Kidney (tissue), 14 donors: ENCODE measurements around the gene PTGES. TPM values are rescaled to one million over a fixed set of nuclear protein-coding genes. Genes with fewer than 3 reads are reported as not detected.

Source experiments
- DNase-seq, 5 donors: peaks; one replicate each; pipeline ENCODE4 v3.0.0-alpha.2; 2013 to 2020
- FAIRE-seq: peaks from 2 replicates; lab custom pipeline; 2012; peaks lifted over from hg19 to GRCh38; lab: Jason Lieb, UNC
- H3K27ac ChIP-seq, 2 donors: one replicate each; pipeline ENCODE4 v1.7.0; 2013; ENCODE audit warnings: low read depth in 2 of 2, low read length in 2 of 2, inconsistent platforms in 1 of 2
- H3K27me3 ChIP-seq: one replicate; pipeline ENCODE4 v1.7.1; 2013; ENCODE audit warnings: low read length, inconsistent platforms; ENCODE audit not compliant: control insufficient read depth, insufficient read depth
- H3K36me3 ChIP-seq, 3 donors: one replicate each; pipeline versions ENCODE4 v1.7.0 to v1.7.1; 2013; ENCODE audit warnings: low read length in 3 of 3, control low read depth in 1 of 3, inconsistent platforms in 1 of 3; ENCODE audit not compliant: insufficient read depth in 3 of 3, control insufficient read depth in 2 of 3
- H3K4me1 ChIP-seq, 3 donors: one replicate each; pipeline versions ENCODE4 v1.7.0 to v1.7.1; 2013; ENCODE audit warnings: low read length in 3 of 3, inconsistent platforms in 1 of 3, low read depth in 1 of 3; ENCODE audit not compliant: control insufficient read depth in 2 of 3, insufficient read depth in 2 of 3
- H3K4me3 ChIP-seq, 3 donors: one replicate each; pipeline versions ENCODE4 v1.7.0 to v1.8.1; 2013; ENCODE audit warnings: low read length in 3 of 3, control low read depth in 1 of 3, inconsistent platforms in 1 of 3
- H3K9ac ChIP-seq, 3 donors: one replicate each; pipeline versions ENCODE4 v1.7.0 to v1.7.1; 2013; ENCODE audit warnings: low read length in 3 of 3, control low read depth in 1 of 3, inconsistent platforms in 1 of 3
- H3K9me3 ChIP-seq, 3 donors: one replicate each; pipeline versions ENCODE4 v1.7.0 to v1.7.1; 2013; ENCODE audit warnings: low read length in 3 of 3, control low read depth in 1 of 3, inconsistent platforms in 1 of 3; ENCODE audit not compliant: control insufficient read depth in 2 of 3, insufficient read depth in 1 of 3
- CTCF ChIP-seq: IDR thresholded peaks from 3 replicates; pipeline ENCODE4 v1.5.1; 2012; ENCODE audit warnings: mild to moderate bottlenecking, moderate library complexity, borderline replicate concordance; ENCODE audit not compliant: insufficient read depth; ENCODE audit errors: extremely low read depth
- intact Hi-C: fragments of 100-400 bp; cut with DNase I; formaldehyde crosslinking; loops from one replicate; pipeline ENCODE4 v1.11.1; 2022
- polyA plus RNA-seq: library from polyadenylated mRNA; stranded (reverse); fragments of 350-450 nt; fragmentation: Illumina TruSeq; extraction: RNeasy Lipid Tissue Mini Kit (QIAGEN cat#74804); gene quantifications from one replicate; pipeline ENCODE4 v1.2.3, GENCODE V29; 2014; ENCODE audit warnings: low read depth, low replicate concordance; ENCODE audit not compliant: insufficient read depth
- total RNA-seq: library from RNA; stranded (reverse); fragmentation: NEBNext Ultra II Directional; extraction: Animal tissue kit (Norgen Biotek cat#: 25700); gene quantifications from one replicate; pipeline ENCODE4 v1.2.1, GENCODE V29; 2021
- donor health status: control.
- donor health status: control.
- donor health status: control.
- donor health status: control.
- donor health status: control.
- donor health status: DM: yes; HTN: yes; CAD: no.
- donor health status: Normal renal cell carcinoma (clear cell type).

PTGES gene
- total and polyA plus RNA-seq, 2 donors from 2014 or later, result 8.1 to 8.9 TPM

GRCh38 chr9:129731477-129732085 is 21.3 kb downstream of the PTGES start:
- intact Hi-C loops, result no loop called here
- Histone ChIP-seq H3K9me3 (no peaks in the 10 kb centered on the region), H3K4me3 (no peak overlapping the region), H3K9ac (no peak overlapping the region), H3K36me3 (no peaks in the 10 kb centered on the region), H3K27ac (no peak overlapping the region), H3K4me1 (no peaks in the 10 kb centered on the region), H3K27me3 (no peaks in the 10 kb centered on the region)
- TF ChIP-seq CTCF, result no peak
- no peak for DNase-seq
- FAIRE-seq, result no peak

DNA sequence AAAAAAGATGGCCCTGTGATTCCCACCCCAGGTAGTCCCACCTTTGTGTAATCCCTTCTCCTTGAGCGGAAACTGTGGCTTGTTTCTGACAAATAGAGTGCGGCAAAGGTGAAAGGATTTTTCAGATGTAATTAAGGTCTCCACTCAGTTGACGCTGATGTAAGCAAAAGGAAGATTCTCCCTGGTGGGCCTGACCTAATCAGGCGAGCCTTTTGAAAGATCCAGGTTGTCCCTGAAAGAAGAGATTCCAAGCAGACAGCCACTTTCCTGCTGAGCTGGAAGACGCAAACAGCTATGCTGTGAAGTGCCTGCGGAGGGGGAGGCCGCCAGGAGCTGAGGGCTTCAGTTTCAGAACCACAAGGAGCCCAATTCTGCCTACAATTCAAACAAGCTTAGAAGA is 24.1 kb downstream of the PTGES start:
- Histone ChIP-seq H3K27me3 (no peaks in the 10 kb centered on the region), H3K9ac (no peak overlapping the region), H3K27ac (no peak overlapping the region), H3K4me1 (no peaks in the 10 kb centered on the region), H3K36me3 (no peaks in the 10 kb centered on the region), H3K4me3 (no peak overlapping the region), H3K9me3 (no peaks in the 10 kb centered on the region)
- intact Hi-C loops, result no loop called here
- DNase-seq, result no peak
- TF ChIP-seq CTCF, result no peak
- no peak for FAIRE-seq

GRCh38 chr9:129726322-129727160 is 26.3 kb downstream of the PTGES start:
- intact Hi-C loops, result no loop called here
- H3K27ac ChIP-seq, result no peak overlapping the region
- H3K9me3 ChIP-seq, result no peaks in the 10 kb centered on the region
- H3K9ac ChIP-seq, result no peak overlapping the region
- FAIRE-seq, result no peak
- peak; percentile 59 for TF ChIP-seq CTCF
- no peaks in the 10 kb centered on the region for H3K36me3 ChIP-seq
- no peaks in the 10 kb centered on the region for H3K27me3 ChIP-seq
- no peak overlapping the region for H3K4me3 ChIP-seq
- H3K4me1 ChIP-seq, result no peaks in the 10 kb centered on the region
- DNase-seq, result peak in 4 of 5 donors; percentile 62 to 83 (median 70)
